Measurements from ENCODE around the gene PRPS1. TPM values are rescaled to one million over a fixed set of nuclear protein-coding genes. Genes with fewer than 3 reads are reported as not detected.

PRPS1 gene
- total and polyA plus RNA-seq, 9 of the 15 experiments (the other 6 are each of a cell fraction or from before 2014, with no cell fraction given): 47.8 to 175 (median 79.6) TPM

GRCh38 chrX:107654872-107655761 lies 26.8 kb downstream of the PRPS1 start (continued):
- TF ChIP-seq ARID3A (IDR thresholded peaks at IDR 0.05; ENCODE audit: borderline replicate concordance, low read depth, low read length) (no peak), RCOR1 (IDR thresholded peaks at IDR 0.05; ENCODE audit: borderline replicate concordance in 1 of 2, low read depth in 2 of 2, low read length in 2 of 2) (no peak; a peak in 1 of 4 replicates), ARNT (IDR thresholded peaks at IDR 0.05) (no peak), CTCFL (IDR thresholded peaks at IDR 0.05; ENCODE audit: borderline replicate concordance, insufficient read depth, low read depth, low read length, poor library complexity, severe bottlenecking) (peak; percentile 83), ZNF695 (CRISPR knock-in tag; IDR thresholded peaks at IDR 0.05) (no peak), MGA (IDR thresholded peaks at IDR 0.05) (peak; percentile 36; the same call in 1 of the 2 replicates), RAD51 (IDR thresholded peaks at IDR 0.05; ENCODE audit: borderline replicate concordance, low read depth) (no peak), ATF1 (CRISPR knock-in tag; IDR thresholded peaks at IDR 0.05) (no peak), ATF1 (tag; IDR thresholded peaks at IDR 0.05) (peak; percentile 31; the same call in 1 of the 2 replicates), CEBPB (tag; IDR thresholded peaks at IDR 0.05) (peak; percentile 27; the same call in 1 of the 2 replicates)
